Breast epithelium (tissue), 3 donors: Measurements from ENCODE around the gene HDAC4.

Source experiments
- POLR2A ChIP-seq: fragments of 450-650 bp; IDR thresholded peaks from one replicate; pipeline ENCODE4 v1.6.1; 2016; ENCODE audit warnings: antibody characterized with exemption, mild to moderate bottlenecking, moderate library complexity
- POLR2AphosphoS5 ChIP-seq, 3 donors: sonication (generic); formaldehyde crosslinking; IDR thresholded peaks; one replicate each; pipeline ENCODE4 v1.6.1; 2017; ENCODE audit warnings: antibody characterized with exemption in 3 of 3
- TF ChIP-seq, protein P1 (sequence below), 3 donors: fragments of 450-650 bp; IDR thresholded peaks; one replicate each; pipeline ENCODE4 v1.5.1; 2016 to 2017; ENCODE audit warnings: antibody characterized with exemption in 3 of 3, mild to moderate bottlenecking in 3 of 3, moderate library complexity in 3 of 3

DNA sequence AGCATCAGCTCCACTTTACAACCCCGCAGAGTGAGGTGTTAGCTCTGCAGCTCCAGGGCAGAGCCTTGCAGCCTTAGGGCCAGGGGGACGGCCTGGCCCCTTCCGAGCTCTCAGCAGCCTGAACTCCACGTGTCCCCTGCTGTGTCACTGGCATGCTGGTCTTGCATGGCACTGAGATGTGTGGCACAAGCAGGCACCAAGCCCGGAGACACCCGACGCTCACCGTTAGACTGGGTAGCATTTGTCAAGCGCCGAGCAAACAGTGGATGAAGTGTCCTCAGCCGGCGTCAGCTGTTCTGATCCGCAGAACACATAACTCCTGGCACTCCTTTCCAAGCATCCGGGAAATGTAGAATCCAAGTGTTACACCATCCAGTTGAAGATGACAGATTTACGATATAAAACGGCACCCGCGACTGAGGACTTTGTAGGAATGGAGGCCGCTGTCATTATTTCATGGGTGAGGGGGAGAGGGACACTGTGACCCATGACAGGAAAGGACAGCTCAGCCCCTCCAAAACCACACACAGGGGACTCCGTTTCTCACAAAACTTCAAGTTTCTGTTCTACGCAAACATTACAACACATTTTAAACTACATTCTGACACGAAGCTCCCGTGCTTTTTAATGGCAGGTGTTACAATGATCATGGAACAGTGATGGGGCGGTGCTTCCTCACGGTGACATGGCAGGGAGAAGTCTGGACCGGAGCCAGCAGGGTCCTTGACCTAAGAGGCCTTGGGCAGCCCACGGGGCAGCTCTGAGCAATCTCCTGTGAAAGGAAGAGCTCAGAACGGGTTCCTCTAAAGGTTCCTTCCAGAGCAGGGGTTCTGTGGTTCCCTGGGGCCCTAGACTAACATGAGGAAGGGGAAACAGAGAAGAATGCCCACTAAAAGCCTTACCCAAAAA is 89.4 kb downstream of the HDAC4 start:
- no peak for TF ChIP-seq POLR2A
- TF ChIP-seq POLR2AphosphoS5 (IDR thresholded peaks at IDR 0.05), result no peak
- TF ChIP-seq, protein P1, sequence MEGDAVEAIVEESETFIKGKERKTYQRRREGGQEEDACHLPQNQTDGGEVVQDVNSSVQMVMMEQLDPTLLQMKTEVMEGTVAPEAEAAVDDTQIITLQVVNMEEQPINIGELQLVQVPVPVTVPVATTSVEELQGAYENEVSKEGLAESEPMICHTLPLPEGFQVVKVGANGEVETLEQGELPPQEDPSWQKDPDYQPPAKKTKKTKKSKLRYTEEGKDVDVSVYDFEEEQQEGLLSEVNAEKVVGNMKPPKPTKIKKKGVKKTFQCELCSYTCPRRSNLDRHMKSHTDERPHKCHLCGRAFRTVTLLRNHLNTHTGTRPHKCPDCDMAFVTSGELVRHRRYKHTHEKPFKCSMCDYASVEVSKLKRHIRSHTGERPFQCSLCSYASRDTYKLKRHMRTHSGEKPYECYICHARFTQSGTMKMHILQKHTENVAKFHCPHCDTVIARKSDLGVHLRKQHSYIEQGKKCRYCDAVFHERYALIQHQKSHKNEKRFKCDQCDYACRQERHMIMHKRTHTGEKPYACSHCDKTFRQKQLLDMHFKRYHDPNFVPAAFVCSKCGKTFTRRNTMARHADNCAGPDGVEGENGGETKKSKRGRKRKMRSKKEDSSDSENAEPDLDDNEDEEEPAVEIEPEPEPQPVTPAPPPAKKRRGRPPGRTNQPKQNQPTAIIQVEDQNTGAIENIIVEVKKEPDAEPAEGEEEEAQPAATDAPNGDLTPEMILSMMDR (IDR thresholded peaks at IDR 0.05), result no peak
